Activated naive CD8-positive, alpha-beta T cell treated with anti-CD3 and anti-CD28 coated beads, Interleukin-2, amount 50 U/mL, for 16 hours (primary cell): ENCODE results near the gene TPPP.
A peak's percentile ranks its signal among the peaks of the same experiment; 100 is the strongest.

Source experiments
- DNase-seq: peaks from one replicate; pipeline ENCODE4 v3.0.0-alpha.2; 2020; ENCODE audit warnings: low read depth, low spot score

Gene TPPP

GRCh38 chr5:624951-625230 is 68.3 kb downstream of the TPPP start:
- DNase-seq: no peak

GRCh38 chr5:624118-624950 is 68.8 kb downstream of the TPPP start:
- DNase-seq: no peak

GRCh38 chr5:623531-623930 is 69.6 kb downstream of the TPPP start:
- no peak for DNase-seq

- no peak for DNase-seq
Measured at GRCh38 chr5:622946-623522, 70.1 kb downstream of the TPPP start.

- DNase-seq: no peak
Measured at GRCh38 chr5:622359-622758, 70.8 kb downstream of the TPPP start.

- DNase-seq: no peak
Measured at GRCh38 chr5:621341-621761, 71.8 kb downstream of the TPPP start.

- DNase-seq: no peak
Measured at GRCh38 chr5:620586-621180, 72.5 kb downstream of the TPPP start.

- no peak for DNase-seq
Measured at GRCh38 chr5:620152-620551, 73.0 kb downstream of the TPPP start.

GRCh38 chr5:619444-619843 is 73.7 kb downstream of the TPPP start:
- DNase-seq: no peak

GRCh38 chr5:618450-618849 is 74.7 kb downstream of the TPPP start:
- DNase-seq: no peak

- no peak for DNase-seq
Measured at GRCh38 chr5:617896-618295, 75.3 kb downstream of the TPPP start.

GRCh38 chr5:616484-617039 is 76.6 kb downstream of the TPPP start:
- no peak for DNase-seq

GRCh38 chr5:612498-613424 is 80.4 kb downstream of the TPPP start:
- DNase-seq: no peak

- DNase-seq: peak; percentile 78
Measured at GRCh38 chr5:611731-612486, 81.2 kb downstream of the TPPP start, which contains the start of gene CEP72. CEP72 (plus strand) TSS chr5:612340; CDS start chr5:612362, 22 bp downstream.

- DNase-seq: no peak
Measured at GRCh38 chr5:610744-611730, 82.1 kb downstream of the TPPP start.

- no peak for DNase-seq
Measured at GRCh38 chr5:610011-610743, 83.0 kb downstream of the TPPP start.
